NT2/D1 (cell line): ENCODE measurements around the gene NFKBIE.

Experiments
- DNase-seq: peaks from one replicate; pipeline ENCODE4 v3.0.0-alpha.2; 2011; ENCODE audit warnings: low read depth, low spot score
- H3K27me3 ChIP-seq: 2 replicates; pipeline ENCODE4 v1.6.0; 2011; ENCODE audit warnings: mild to moderate bottlenecking; ENCODE audit not compliant: insufficient read length, insufficient read depth
- H3K36me3 ChIP-seq: 2 replicates; pipeline ENCODE4 v1.6.1; 2011; ENCODE audit warnings: mild to moderate bottlenecking, low read length, mixed read lengths; ENCODE audit not compliant: insufficient read depth, insufficient read length
- H3K4me1 ChIP-seq: 2 replicates; pipeline ENCODE4 v1.5.1; 2011; ENCODE audit not compliant: insufficient read depth, insufficient read length
- H3K4me3 ChIP-seq: 2 replicates; pipeline ENCODE4 v1.5.1; 2011; ENCODE audit warnings: low read depth; ENCODE audit not compliant: insufficient read length
- H3K9ac ChIP-seq: 2 replicates; pipeline ENCODE4 v1.6.0; 2011; ENCODE audit warnings: low read depth; ENCODE audit not compliant: insufficient read length
- H3K9me3 ChIP-seq: 2 replicates; pipeline ENCODE4 v1.5.1; 2011; ENCODE audit warnings: mild to moderate bottlenecking, low read length; ENCODE audit not compliant: insufficient read depth
- SUZ12 ChIP-seq: IDR thresholded peaks from 2 replicates; pipeline ENCODE4 v1.6.1; 2011; ENCODE audit not compliant: insufficient read length, insufficient read depth; ENCODE audit errors: extremely low read depth
- YY1 ChIP-seq: IDR thresholded peaks from 2 replicates; pipeline ENCODE4 v1.6.1; 2011; ENCODE audit not compliant: insufficient read length, insufficient read depth
- ZNF274 ChIP-seq: IDR thresholded peaks from 2 replicates; pipeline ENCODE4 v1.6.1; 2011; ENCODE audit warnings: mild to moderate bottlenecking, low read depth, low read length

NFKBIE gene

GRCh38 chr6:44294832-44295791, 29.8 kb upstream of the NFKBIE start:
- Histone ChIP-seq H3K36me3 (peaks cover 7% of the 10 kb centered on the region), H3K4me1 (no peaks in the 10 kb centered on the region), H3K4me3 (no peak overlapping the region), H3K9ac (no peak overlapping the region), H3K27me3 (peaks cover 9% of the 10 kb centered on the region), H3K9me3 (no peaks in the 10 kb centered on the region)
- no peak for DNase-seq
- TF ChIP-seq YY1, result no peak

DNA sequence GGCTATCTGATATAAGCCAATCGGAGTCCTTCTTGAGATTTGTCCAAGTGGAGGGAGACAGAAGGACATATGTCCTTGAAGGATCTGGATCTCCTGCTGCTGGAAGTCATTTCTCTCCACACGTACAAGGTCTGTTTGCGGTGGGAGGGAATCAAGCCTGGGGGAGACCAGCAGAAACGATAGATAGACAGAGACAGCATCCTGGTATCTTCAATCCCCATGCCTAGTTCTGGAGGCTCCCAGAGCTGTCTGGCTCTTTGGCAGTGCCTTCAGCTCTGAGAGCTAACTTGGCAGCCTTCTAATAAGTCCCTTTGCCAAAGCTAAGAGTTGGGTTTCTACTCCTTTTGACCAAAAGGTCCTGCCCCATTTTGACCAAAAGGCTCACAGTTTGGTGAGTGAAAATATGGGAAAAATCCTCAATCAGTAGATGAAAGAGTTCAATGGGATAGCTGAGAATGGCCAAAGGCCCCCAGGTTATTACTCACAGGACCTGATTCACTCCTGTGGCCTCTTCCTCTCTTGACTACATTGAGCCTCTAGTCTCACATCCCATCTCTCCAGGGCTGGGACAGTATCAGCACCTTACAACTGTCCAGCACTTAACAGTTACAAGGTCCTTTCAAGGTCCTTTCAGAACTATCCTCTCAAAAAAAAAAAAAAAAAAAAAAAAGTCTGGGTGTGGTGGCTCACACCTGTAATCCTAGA, 27.5 kb upstream of the NFKBIE start:
- no peaks in the 10 kb centered on the region for H3K36me3 ChIP-seq
- no peak overlapping the region for H3K9ac ChIP-seq
- H3K4me3 ChIP-seq, result no peak overlapping the region
- TF ChIP-seq ZNF274, result no peak
- no peak for TF ChIP-seq SUZ12
- TF ChIP-seq YY1, result no peak
- DNase-seq, result no peak
- peaks cover 9% of the 10 kb centered on the region for H3K27me3 ChIP-seq
- H3K9me3 ChIP-seq, result no peaks in the 10 kb centered on the region
- no peaks in the 10 kb centered on the region for H3K4me1 ChIP-seq

- TF ChIP-seq ZNF274, result no peak
- TF ChIP-seq SUZ12, result no peak
- TF ChIP-seq YY1, result no peak
- no peaks in the 10 kb centered on the region for H3K36me3 ChIP-seq
- H3K4me1 ChIP-seq, result no peaks in the 10 kb centered on the region
- peaks cover 9% of the 10 kb centered on the region for H3K27me3 ChIP-seq
- no peak overlapping the region for H3K4me3 ChIP-seq
- no peak for DNase-seq
- no peaks in the 10 kb centered on the region for H3K9me3 ChIP-seq
- H3K9ac ChIP-seq, result no peak overlapping the region
Observed at GRCh38 chr6:44291841-44292240, 26.5 kb upstream of the NFKBIE start.

- DNase-seq, result no peak
- no peaks in the 10 kb centered on the region for H3K9me3 ChIP-seq
- no peaks in the 10 kb centered on the region for H3K4me1 ChIP-seq
- H3K9ac ChIP-seq, result no peak overlapping the region
- H3K36me3 ChIP-seq, result no peaks in the 10 kb centered on the region
- peaks cover under 1% of the 10 kb centered on the region for H3K27me3 ChIP-seq
- no peak overlapping the region for H3K4me3 ChIP-seq
- TF ChIP-seq ZNF274, result no peak
- TF ChIP-seq SUZ12, result no peak
- no peak for TF ChIP-seq YY1
Observed at GRCh38 chr6:44289726-44290260, 24.4 kb upstream of the NFKBIE start.

- Histone ChIP-seq H3K9me3 (no peaks in the 10 kb centered on the region), H3K27me3 (peaks cover 9% of the 10 kb centered on the region), H3K9ac (no peak overlapping the region), H3K36me3 (no peaks in the 10 kb centered on the region), H3K4me1 (no peaks in the 10 kb centered on the region), H3K4me3 (no peak overlapping the region)
- TF ChIP-seq YY1 (no peak), SUZ12 (no peak), ZNF274 (no peak)
- DNase-seq, result no peak
Observed at GRCh38 chr6:44286747-44287146, 21.4 kb upstream of the NFKBIE start.

- no peak overlapping the region for H3K4me3 ChIP-seq
- no peak for DNase-seq
- H3K27me3 ChIP-seq, result peaks cover 9% of the 10 kb centered on the region
- no peak overlapping the region for H3K9ac ChIP-seq
- H3K36me3 ChIP-seq, result no peaks in the 10 kb centered on the region
- no peaks in the 10 kb centered on the region for H3K9me3 ChIP-seq
- no peaks in the 10 kb centered on the region for H3K4me1 ChIP-seq
- TF ChIP-seq YY1, result no peak
- no peak for TF ChIP-seq ZNF274
Observed at GRCh38 chr6:44286285-44286565, 20.9 kb upstream of the NFKBIE start.

- H3K27me3 ChIP-seq, result peaks cover 9% of the 10 kb centered on the region
- TF ChIP-seq YY1, result no peak
- TF ChIP-seq SUZ12, result no peak
- no peaks in the 10 kb centered on the region for H3K4me1 ChIP-seq
- H3K4me3 ChIP-seq, result no peak overlapping the region
- no peaks in the 10 kb centered on the region for H3K36me3 ChIP-seq
- no peak for DNase-seq
- H3K9ac ChIP-seq, result no peak overlapping the region
- no peaks in the 10 kb centered on the region for H3K9me3 ChIP-seq
Observed at GRCh38 chr6:44285552-44286284, 20.4 kb upstream of the NFKBIE start.
